Ovary (tissue), 9 donors: ENCODE results near the gene SETD7. TPM values are rescaled to one million over a fixed set of nuclear protein-coding genes. Genes with fewer than 3 reads are reported as not detected.

Source experiments
- DNase-seq, 5 donors: peaks; one replicate each; pipeline ENCODE4 v3.0.0-alpha.2; 2019 to 2020
- H3K27ac ChIP-seq, 2 donors: fragments of 200-600 bp; one replicate each; pipeline versions ENCODE4 v1.5.1 to v1.8.0; 2019 to 2022
- H3K27me3 ChIP-seq: fragments of 200-600 bp; one replicate; pipeline ENCODE4 v1.8.0; 2022
- H3K36me3 ChIP-seq: fragments of 200-600 bp; sonication (generic); one replicate; pipeline ENCODE4 v1.5.1; 2019
- H3K4me1 ChIP-seq: one replicate; pipeline ENCODE4 v1.8.1; 2013; ENCODE audit warnings: mild to moderate bottlenecking, moderate library complexity; ENCODE audit not compliant: insufficient read depth
- H3K4me3 ChIP-seq: fragments of 200-600 bp; sonication (generic); one replicate; pipeline ENCODE4 v1.5.1; 2017
- H3K9me3 ChIP-seq, 2 donors: fragments of 200-600 bp in 1 of 2; sonication (generic) in 1 of 2; one replicate each; pipeline versions ENCODE4 v1.5.1 to v1.8.1; 2013 to 2019; ENCODE audit warnings: mild to moderate bottlenecking in 1 of 2, moderate library complexity in 1 of 2
- CTCF ChIP-seq, 3 donors: fragments of 450-650 bp in 2 of 3; fragments of 200-600 bp in 1 of 3; IDR thresholded peaks; one replicate each; pipeline versions ENCODE4 v1.5.1 to v1.8.0; 2016 to 2022; ENCODE audit warnings: antibody characterized with exemption in 3 of 3, mild to moderate bottlenecking in 1 of 3
- EP300 ChIP-seq: sonication (generic); formaldehyde crosslinking; IDR thresholded peaks from one replicate; pipeline ENCODE4 v1.6.1; 2017; ENCODE audit warnings: antibody characterized with exemption
- POLR2A ChIP-seq: fragments of 450-650 bp; IDR thresholded peaks from one replicate; pipeline ENCODE4 v1.6.1; 2017; ENCODE audit warnings: antibody characterized with exemption, mild to moderate bottlenecking, moderate library complexity
- WGBS, 3 donors: extraction: QIAGEN DNeasy Blood & Tissue Kit in 1 of 3; methylation state at CpG; one replicate each; pipeline versions ENCODE4 v1.1.5 to v1.1.7; 2013 to 2017; 5-methylcytosine and 5-hydroxymethylcytosine counted together
- intact Hi-C, 4 donors: fragments of 100-400 bp; cut with DNase I; formaldehyde crosslinking; loops; one replicate each; pipeline versions ENCODE4 v1.11.0 to v1.15.1; 2022 to 2023
- polyA plus RNA-seq, 2 donors: library from polyadenylated mRNA; stranded (reverse); fragments of 200-250 nt in 1 of 2; fragments of 350-450 nt in 1 of 2; fragmentation: Illumina TruSeq in 1 of 2; extraction: RNeasy Lipid Tissue Mini Kit (QIAGEN cat#74804) in 1 of 2; gene quantifications; one replicate each; pipeline ENCODE4 v1.2.3, GENCODE V29; 2013 to 2014
- total RNA-seq, 7 donors: library from RNA; depleted of rRNA in 2 of 7; stranded (reverse); fragments of >200 nt in 2 of 7; fragmentation: NEBNext Ultra II Directional in 3 of 7; extraction: Animal tissue kit (Norgen Biotek cat#: 25700) in 3 of 7; gene quantifications; one replicate each; pipeline versions ENCODE4 v1.1.0 to v1.2.4, GENCODE V29; 2016 to 2023
- donor health status: DM: no; HTN: no; CAD: no; lungs with moderate emphysema.
- donor health status: DM: no; HTN: no; CAD: no.
- donor health status: Bipolar disorder and iron deficiency.
- donor health status: DM: yes; HTN: yes; CAD: no.
- donor health status: DM: no; HTN: no; CAD: no.
- donor health status: DM: yes; HTN: yes; CAD: no.

Gene SETD7
- total and polyA plus RNA-seq, 9 donors, result 14.3 to 52.4 (median 32.8) TPM

GRCh38 chr4:139568206-139568955 is 12.4 kb upstream of the SETD7 start:
- Histone ChIP-seq H3K9me3 (no peaks in the 10 kb centered on the region), H3K27me3 (no peaks in the 10 kb centered on the region), H3K4me3 (no peak overlapping the region), H3K36me3 (no peaks in the 10 kb centered on the region), H3K27ac (no peak overlapping the region), H3K4me1 (no peaks in the 10 kb centered on the region)
- no peak for DNase-seq
- WGBS, 3 donors, result 73 to 81% (median 79%) methylated on average over 10 of the region's 10 CpGs
- intact Hi-C loops, result no loop called here
- TF ChIP-seq POLR2A, result no peak
- no peak for TF ChIP-seq CTCF (IDR thresholded peaks at IDR 0.05)
- TF ChIP-seq EP300, result no peak

- no peak for TF ChIP-seq POLR2A
- no peak for TF ChIP-seq EP300
- no peak for TF ChIP-seq CTCF (IDR thresholded peaks at IDR 0.05)
- intact Hi-C loops, result no loop called here
- no peaks in the 10 kb centered on the region for H3K4me1 ChIP-seq
- H3K4me3 ChIP-seq, result no peak overlapping the region
- no peaks in the 10 kb centered on the region for H3K36me3 ChIP-seq
- H3K27me3 ChIP-seq, result no peaks in the 10 kb centered on the region
- WGBS, 3 donors, result 85 to 91% (median 90%) methylated on average over 7 of the region's 7 CpGs
- no peaks in the 10 kb centered on the region for H3K9me3 ChIP-seq
- DNase-seq, result no peak
- H3K27ac ChIP-seq, result no peak overlapping the region
These were observed 11.3 kb upstream of the SETD7 start for GRCh38 chr4:139567159-139567870.

GRCh38 chr4:139564502-139564901 is 8.5 kb upstream of the SETD7 start:
- Histone ChIP-seq H3K4me3 (no peak overlapping the region), H3K27ac (no peak overlapping the region), H3K9me3 (no peaks in the 10 kb centered on the region), H3K36me3 (no peaks in the 10 kb centered on the region), H3K27me3 (no peaks in the 10 kb centered on the region), H3K4me1 (no peaks in the 10 kb centered on the region)
- intact Hi-C loops, result no loop called here
- TF ChIP-seq CTCF (IDR thresholded peaks at IDR 0.05) (no peak), POLR2A (no peak), EP300 (no peak)
- no peak for DNase-seq
- WGBS, 3 donors, result 92 to 100% (median 96%) methylated on average over 1 of the region's 1 CpG

GRCh38 chr4:139563515-139563914 is 7.5 kb upstream of the SETD7 start:
- WGBS, 3 donors, result 68 to 78% (median 73%) methylated on average over 2 of the region's 2 CpGs
- intact Hi-C loops, result no loop called here
- DNase-seq, result no peak

More at GRCh38 chr4:139563515-139563914, 7.5 kb upstream of the SETD7 start:
- no peak for TF ChIP-seq CTCF (IDR thresholded peaks at IDR 0.05)
- TF ChIP-seq POLR2A, result no peak
- TF ChIP-seq EP300, result no peak
- Histone ChIP-seq H3K9me3 (no peaks in the 10 kb centered on the region), H3K4me3 (no peak overlapping the region), H3K27ac (no peak overlapping the region), H3K27me3 (no peaks in the 10 kb centered on the region), H3K4me1 (peaks cover 2% of the 10 kb centered on the region), H3K36me3 (no peaks in the 10 kb centered on the region)
